GM12878 (cell line): ENCODE measurements around the gene BBOX1. TPM values are rescaled to one million over a fixed set of nuclear protein-coding genes. Genes with fewer than 3 reads are reported as not detected.

Experiments
- ATAC-seq: fragments of 200-7000 bp; cut with Tn5 transposase; 3 replicates; pipeline ENCODE4 v1.9.1; 2020; ENCODE audit warnings: mild to moderate bottlenecking, moderate library complexity
- BruUV-seq: library from RNA; stranded (reverse); fragments of 400-500 nt; replicated peaks from 2 replicates; lab custom pipeline; 2021; lab: Mats Ljungman, UMichigan
- CTCF ChIA-PET: fragments of 300-600 bp; sonication (Branson Sonifier 250); formaldehyde crosslinking; extraction: SDS; loops from one replicate; lab custom pipeline; 2021; ENCODE audit warnings: inconsistent platforms; lab: Yijun Ruan, JAX
- POLR2A ChIA-PET: fragments of 350-600 bp; formaldehyde crosslinking; extraction: SDS; loops from one replicate; lab custom pipeline; 2021; ENCODE audit warnings: inconsistent platforms; lab: Charles Lee
- RAD21 ChIA-PET: fragments of 300-600 bp; sonication (Branson Sonifier 250); formaldehyde crosslinking; loops from one replicate; lab custom pipeline; 2023; ENCODE audit warnings: antibody characterized with exemption; ENCODE audit not compliant: unreplicated experiment; lab: Charles Lee
- SMC1A ChIA-PET: fragments of 300-600 bp; sonication (Branson Sonifier 250); formaldehyde crosslinking; loops from one replicate; lab custom pipeline; 2023; ENCODE audit not compliant: unreplicated experiment, uncharacterized antibody; lab: Charles Lee
- DNase-seq: peaks from one replicate; pipeline ENCODE4 v3.0.0-alpha.2; 2011; ENCODE audit warnings: low read depth, low spot score
- FAIRE-seq: peaks from 3 replicates; lab custom pipeline; 2011; peaks lifted over from hg19 to GRCh38; lab: Jason Lieb, UNC
- H2AFZ ChIP-seq: 2 replicates; pipeline ENCODE4 v1.6.0; 2011; ENCODE audit warnings: low read depth, low read length, control low read depth; ENCODE audit not compliant: control insufficient read depth
- H3K27ac ChIP-seq: 2 replicates; pipeline ENCODE4 v1.5.1; 2011; ENCODE audit warnings: control low read depth; ENCODE audit not compliant: control insufficient read depth, insufficient read depth
- H3K27me3 ChIP-seq, 2 experiments: replicated peaks in 1 of 2; 2 replicates each; pipeline versions ENCODE4 v1.6.0 to v1.6.1; 2011; ENCODE audit warnings: low read length in 1 of 2; ENCODE audit not compliant: control insufficient read depth in 2 of 2, insufficient read depth in 2 of 2
- H3K36me3 ChIP-seq, 2 experiments: 2 replicates each; pipeline ENCODE4 v1.5.1; 2011; ENCODE audit warnings: low read length in 1 of 2; ENCODE audit not compliant: control insufficient read depth in 2 of 2, insufficient read depth in 2 of 2
- H3K4me1 ChIP-seq: 2 replicates; pipeline ENCODE4 v1.6.1; 2011; ENCODE audit warnings: mild to moderate bottlenecking, low read length, moderate library complexity, mixed read lengths; ENCODE audit not compliant: control insufficient read depth, insufficient read depth
- H3K4me2 ChIP-seq: 2 replicates; pipeline ENCODE4 v1.6.0; 2011; ENCODE audit warnings: control low read depth; ENCODE audit not compliant: control insufficient read depth, insufficient read depth
- H3K4me3 ChIP-seq: fragments of 200-600 bp; sonication (generic); 2 replicates; pipeline ENCODE4 v1.5.1; 2016
- H3K79me2 ChIP-seq: 2 replicates; pipeline ENCODE4 v1.6.0; 2011; ENCODE audit warnings: low read length; ENCODE audit not compliant: control insufficient read depth, insufficient read depth
- H3K9ac ChIP-seq: 2 replicates; pipeline ENCODE4 v1.8.0; 2011; ENCODE audit warnings: low read length, control low read depth, mixed read lengths; ENCODE audit not compliant: control insufficient read depth, insufficient read depth
- H3K9me3 ChIP-seq: replicated peaks from 3 replicates; pipeline ENCODE4 v1.5.1; 2011; ENCODE audit warnings: mild to moderate bottlenecking, low read length; ENCODE audit not compliant: control insufficient read depth, insufficient read depth
- H4K20me1 ChIP-seq: 2 replicates; pipeline ENCODE4 v1.6.0; 2011; ENCODE audit not compliant: control insufficient read depth, insufficient read depth
- ATF7 ChIP-seq: fragments of 450-650 bp; IDR thresholded peaks from 2 replicates; pipeline ENCODE4 v1.6.1; 2016; ENCODE audit warnings: low read depth, mild to moderate bottlenecking
- CBX3 ChIP-seq: fragments of 200-600 bp; sonication (generic); IDR thresholded peaks from 2 replicates; pipeline ENCODE4 v1.6.1; 2016; ENCODE audit warnings: low read depth, borderline replicate concordance
- CHD4 ChIP-seq: fragments of 200-600 bp; sonication (generic); IDR thresholded peaks from 2 replicates; pipeline ENCODE4 v1.6.1; 2016; ENCODE audit warnings: mild to moderate bottlenecking
- E2F4 ChIP-seq: IDR thresholded peaks from 2 replicates; pipeline ENCODE4 v1.6.1; 2012; ENCODE audit warnings: low read depth, low read length, improper control_type of control experiment
- ETV6 ChIP-seq, 2 experiments: fragments of 450-650 bp in 1 of 2; IDR thresholded peaks in 1 of 2; conservative IDR thresholded peaks in 1 of 2; 2 replicates each; pipeline ENCODE4 v1.6.1; 2014; ENCODE audit warnings: antibody characterized with exemption in 1 of 2, borderline replicate concordance in 1 of 2, low read depth in 1 of 2, mild to moderate bottlenecking in 1 of 2, moderate library complexity in 1 of 2
- FOS ChIP-seq: IDR thresholded peaks from 3 replicates; pipeline ENCODE4 v1.6.1; 2011; ENCODE audit warnings: borderline replicate concordance; ENCODE audit not compliant: insufficient read length; ENCODE audit errors: extremely low read depth
- FOXM1 ChIP-seq: IDR thresholded peaks from 2 replicates; pipeline ENCODE4 v1.6.1; 2012; ENCODE audit warnings: low read depth, mild to moderate bottlenecking, inconsistent platforms, low read length, moderate library complexity
- MEF2A ChIP-seq: IDR thresholded peaks from 2 replicates; pipeline ENCODE4 v1.6.1; 2011; ENCODE audit warnings: low read depth, mild to moderate bottlenecking, low read length, moderate library complexity; ENCODE audit not compliant: insufficient read depth
- NR2F1 ChIP-seq: fragments of 450-650 bp; conservative IDR thresholded peaks from 2 replicates; pipeline ENCODE4 v1.6.1; 2017; ENCODE audit warnings: mild to moderate bottlenecking
- POLR2A ChIP-seq: IDR thresholded peaks from 2 replicates; pipeline ENCODE4 v1.6.1; 2011; ENCODE audit warnings: low read depth, mild to moderate bottlenecking, low read length
- SIX5 ChIP-seq: IDR thresholded peaks from 2 replicates; pipeline ENCODE4 v1.6.1; 2011; ENCODE audit warnings: mild to moderate bottlenecking, low read depth, low read length, moderate library complexity; ENCODE audit not compliant: severe bottlenecking
- SMARCA5 ChIP-seq: fragments of 450-650 bp; IDR thresholded peaks from 2 replicates; pipeline ENCODE4 v1.6.1; 2017; ENCODE audit warnings: mild to moderate bottlenecking
- SPI1 ChIP-seq: IDR thresholded peaks from 2 replicates; pipeline ENCODE4 v1.6.1; 2011; ENCODE audit warnings: low read depth, mild to moderate bottlenecking, low read length, moderate library complexity, borderline replicate concordance; ENCODE audit not compliant: insufficient read depth
- STAT1 ChIP-seq: fragments of 450-650 bp; conservative IDR thresholded peaks from 2 replicates; pipeline ENCODE4 v1.6.1; 2014; ENCODE audit warnings: antibody characterized with exemption, mild to moderate bottlenecking
- ZNF24 ChIP-seq: fragments of 450-650 bp; IDR thresholded peaks from 2 replicates; pipeline ENCODE4 v1.6.1; 2017; ENCODE audit warnings: antibody characterized with exemption, mild to moderate bottlenecking
- ZNF274 ChIP-seq: IDR thresholded peaks from one replicate; pipeline ENCODE4 v1.8.0; 2011; ENCODE audit not compliant: insufficient read length, insufficient read depth
- WGBS: methylation state at CpG from one replicate; pipeline ENCODE4 v1.1.6; 2016; ENCODE audit warnings: low lambda C conversion rate; ENCODE audit not compliant: insufficient replicate concordance, insufficient coverage; ENCODE audit errors: missing lambda C conversion rate; 5-methylcytosine and 5-hydroxymethylcytosine counted together
- in situ Hi-C: fragments of 300-500 bp; cut with MboI; formaldehyde crosslinking; loops from 9 replicates; pipeline ENCODE4 v1.14.3; 2018; ENCODE audit warnings: mixed read lengths
- intact Hi-C: fragments of 100-400 bp; cut with micrococcal nuclease; formaldehyde crosslinking; loops from one replicate; pipeline ENCODE4 v1.14.2; 2022; ENCODE audit not compliant: unreplicated experiment
- polyA plus RNA-seq, 11 experiments: library from polyadenylated mRNA; depleted of rRNA in 4 of 11; unstranded in 6 of 11; stranded (reverse) in 5 of 11; fragments of >200 nt; fragmentation: Nextera tagmentation in 4 of 11; fragmentation: Illumina TruSeq in 1 of 11; extraction: Ambion mirVana in 4 of 11; extraction: Trizol in 1 of 11; gene quantifications; 1 replicate in 1 of 11; 2 replicates in 10 of 11; pipeline versions ENCODE4 v1.2.1 to v1.2.3, GENCODE V29; 2011 to 2016; ENCODE audit warnings: inconsistent platforms in 2 of 11, missing spikeins in 2 of 11, low read depth in 1 of 11
- total RNA-seq, 4 experiments: library from RNA; depleted of rRNA in 3 of 4; stranded (reverse); fragments of >200 nt in 3 of 4; fragmentation: Illumina TruSeq in 1 of 4; extraction: Trizol in 1 of 4; gene quantifications; 2 replicates each; pipeline versions ENCODE4 v1.2.1 to v1.2.3, GENCODE V29; 2013 to 2021
- TF ChIP-seq, protein P1 (sequence below): IDR thresholded peaks from 2 replicates; pipeline ENCODE4 v1.6.1; 2011; ENCODE audit warnings: borderline replicate concordance, low read depth, mild to moderate bottlenecking, moderate library complexity, low read length; ENCODE audit not compliant: insufficient read depth, poor library complexity, severe bottlenecking
- TF ChIP-seq, protein P2 (sequence below): fragments of 450-650 bp; IDR thresholded peaks from 2 replicates; pipeline ENCODE4 v1.6.1; 2017; ENCODE audit warnings: mild to moderate bottlenecking, moderate library complexity

BBOX1 gene
- total and polyA plus RNA-seq, 10 of the 15 experiments (the other 5 are each of a cell fraction or from before 2014, with no cell fraction given): 3.5 TPM; not detected in 9

DNA sequence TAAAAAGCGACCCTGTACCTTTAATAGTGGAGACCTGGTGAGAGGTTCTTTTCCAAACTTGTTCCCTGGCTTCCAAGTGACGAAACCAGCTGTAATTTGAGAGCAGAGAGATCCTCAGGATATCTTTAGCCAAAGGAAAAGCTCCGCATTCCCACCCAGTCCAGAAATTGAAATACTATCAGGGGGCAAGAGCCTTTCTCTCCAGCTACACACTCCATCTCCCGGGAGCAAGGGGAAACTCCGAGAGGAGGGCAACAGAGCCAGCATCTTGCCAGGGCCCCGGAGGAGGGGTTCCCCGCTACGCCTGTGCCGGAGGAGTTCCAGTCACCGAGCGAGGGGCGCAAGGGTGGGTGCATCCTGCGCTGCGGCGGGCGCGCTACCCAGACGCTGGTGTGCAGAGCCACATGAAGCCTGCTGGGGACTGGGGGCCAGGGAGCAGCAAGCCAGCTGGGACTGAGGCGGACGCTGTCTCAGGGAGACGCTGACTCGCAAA, 46.6 kb upstream of the BBOX1 start, which contains the start of gene FIBIN:
TSS of gene FIBIN (plus strand) at position 148 of the 493 bp plus-strand sequence. CDS start 415 bp downstream, outside the sequence.
- no peaks in the 10 kb centered on the region for H3K4me1 ChIP-seq
- H3K27me3 ChIP-seq: no peaks in the 10 kb centered on the region
- BruUV-seq: no TSS peak
- POLR2A ChIA-PET: no interaction called here
- RAD21 ChIA-PET: no interaction called here
- H3K4me2 ChIP-seq: no peak within 1 kb of the TSS
- H3K4me3 ChIP-seq: no peak within 1 kb of the TSS
- H3K27ac ChIP-seq: no peak within 1 kb of the TSS
- no peak within 1 kb of the TSS for H2AFZ ChIP-seq
- CTCF ChIA-PET: no interaction called here
- TF ChIP-seq, protein P1, sequence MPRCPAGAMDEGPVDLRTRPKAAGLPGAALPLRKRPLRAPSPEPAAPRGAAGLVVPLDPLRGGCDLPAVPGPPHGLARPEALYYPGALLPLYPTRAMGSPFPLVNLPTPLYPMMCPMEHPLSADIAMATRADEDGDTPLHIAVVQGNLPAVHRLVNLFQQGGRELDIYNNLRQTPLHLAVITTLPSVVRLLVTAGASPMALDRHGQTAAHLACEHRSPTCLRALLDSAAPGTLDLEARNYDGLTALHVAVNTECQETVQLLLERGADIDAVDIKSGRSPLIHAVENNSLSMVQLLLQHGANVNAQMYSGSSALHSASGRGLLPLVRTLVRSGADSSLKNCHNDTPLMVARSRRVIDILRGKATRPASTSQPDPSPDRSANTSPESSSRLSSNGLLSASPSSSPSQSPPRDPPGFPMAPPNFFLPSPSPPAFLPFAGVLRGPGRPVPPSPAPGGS: no peak
- TF ChIP-seq ETV6 (conservative IDR thresholded peaks at IDR 0.05 in 1 of 2, IDR thresholded peaks at IDR 0.05 in 1 of 2; ENCODE audit: borderline replicate concordance in 1 of 2, low read depth in 1 of 2) (no peak), CBX3 (no peak), ATF7 (no peak), CHD4 (no peak), NR2F1 (no peak), MEF2A (no peak), SPI1 (no peak), SMARCA5 (no peak), FOXM1 (no peak), STAT1 (no peak), ZNF274 (no peak), FOS (no peak), SIX5 (no peak), E2F4 (no peak), POLR2A (no peak), ZNF24 (no peak)
- TF ChIP-seq, protein P2, sequence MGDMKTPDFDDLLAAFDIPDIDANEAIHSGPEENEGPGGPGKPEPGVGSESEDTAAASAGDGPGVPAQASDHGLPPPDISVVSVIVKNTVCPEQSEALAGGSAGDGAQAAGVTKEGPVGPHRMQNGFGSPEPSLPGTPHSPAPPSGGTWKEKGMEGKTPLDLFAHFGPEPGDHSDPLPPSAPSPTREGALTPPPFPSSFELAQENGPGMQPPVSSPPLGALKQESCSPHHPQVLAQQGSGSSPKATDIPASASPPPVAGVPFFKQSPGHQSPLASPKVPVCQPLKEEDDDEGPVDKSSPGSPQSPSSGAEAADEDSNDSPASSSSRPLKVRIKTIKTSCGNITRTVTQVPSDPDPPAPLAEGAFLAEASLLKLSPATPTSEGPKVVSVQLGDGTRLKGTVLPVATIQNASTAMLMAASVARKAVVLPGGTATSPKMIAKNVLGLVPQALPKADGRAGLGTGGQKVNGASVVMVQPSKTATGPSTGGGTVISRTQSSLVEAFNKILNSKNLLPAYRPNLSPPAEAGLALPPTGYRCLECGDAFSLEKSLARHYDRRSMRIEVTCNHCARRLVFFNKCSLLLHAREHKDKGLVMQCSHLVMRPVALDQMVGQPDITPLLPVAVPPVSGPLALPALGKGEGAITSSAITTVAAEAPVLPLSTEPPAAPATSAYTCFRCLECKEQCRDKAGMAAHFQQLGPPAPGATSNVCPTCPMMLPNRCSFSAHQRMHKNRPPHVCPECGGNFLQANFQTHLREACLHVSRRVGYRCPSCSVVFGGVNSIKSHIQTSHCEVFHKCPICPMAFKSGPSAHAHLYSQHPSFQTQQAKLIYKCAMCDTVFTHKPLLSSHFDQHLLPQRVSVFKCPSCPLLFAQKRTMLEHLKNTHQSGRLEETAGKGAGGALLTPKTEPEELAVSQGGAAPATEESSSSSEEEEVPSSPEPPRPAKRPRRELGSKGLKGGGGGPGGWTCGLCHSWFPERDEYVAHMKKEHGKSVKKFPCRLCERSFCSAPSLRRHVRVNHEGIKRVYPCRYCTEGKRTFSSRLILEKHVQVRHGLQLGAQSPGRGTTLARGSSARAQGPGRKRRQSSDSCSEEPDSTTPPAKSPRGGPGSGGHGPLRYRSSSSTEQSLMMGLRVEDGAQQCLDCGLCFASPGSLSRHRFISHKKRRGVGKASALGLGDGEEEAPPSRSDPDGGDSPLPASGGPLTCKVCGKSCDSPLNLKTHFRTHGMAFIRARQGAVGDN: no peak
- SMC1A ChIA-PET: no interaction called here
- no peaks in the 10 kb centered on the region for H3K36me3 ChIP-seq
- no peaks in the 10 kb centered on the region for H3K79me2 ChIP-seq
- FAIRE-seq (no peak), DNase-seq (no peak), ATAC-seq (no peak)
- intact Hi-C loops: no loop called here
- no peaks in the 10 kb centered on the region for H3K9me3 ChIP-seq
- 49% methylated on average over 22 of the region's 22 CpGs for WGBS
- in situ Hi-C loops: no loop called here
- no peaks in the 10 kb centered on the region for H4K20me1 ChIP-seq
- no peak within 1 kb of the TSS for H3K9ac ChIP-seq
